IPS DF 6.9 (cell line): ENCODE measurements around the gene PLEKHN1.

Experiments
- DNase-seq: peaks from one replicate; pipeline ENCODE4 v3.0.0-alpha.2; 2013; ENCODE audit warnings: low read depth, low spot score
- H3K27ac ChIP-seq: one replicate; pipeline ENCODE4 v1.5.1; 2013; ENCODE audit warnings: low read length, control low read depth
- H3K27me3 ChIP-seq: 2 replicates; pipeline ENCODE4 v1.6.1; 2013; ENCODE audit warnings: mild to moderate bottlenecking, low read length; ENCODE audit not compliant: control insufficient read depth, insufficient read depth
- H3K36me3 ChIP-seq: 2 replicates; pipeline ENCODE4 v1.6.1; 2013; ENCODE audit warnings: low read length; ENCODE audit not compliant: control insufficient read depth, insufficient read depth
- H3K4me1 ChIP-seq: 2 replicates; pipeline ENCODE4 v1.6.1; 2013; ENCODE audit warnings: low read length; ENCODE audit not compliant: control insufficient read depth, insufficient read depth
- H3K4me3 ChIP-seq: 2 replicates; pipeline ENCODE4 v1.5.1; 2013; ENCODE audit warnings: mild to moderate bottlenecking, low read length
- H3K9me3 ChIP-seq: 2 replicates; pipeline ENCODE4 v1.6.1; 2013; ENCODE audit warnings: low read length, inconsistent platforms; ENCODE audit not compliant: control insufficient read depth, insufficient read depth
- WGBS: extraction: QIAGEN DNeasy Blood & Tissue Kit; methylation state at CpG from one replicate; pipeline ENCODE4 v1.1.7; 2013; ENCODE audit warnings: mixed read lengths, missing lambda C conversion rate; ENCODE audit not compliant: insufficient read length, insufficient coverage; 5-methylcytosine and 5-hydroxymethylcytosine counted together

The PLEKHN1 gene

GRCh38 chr1:938088-938683 lies 28.1 kb upstream of the PLEKHN1 start:
- H3K9me3 ChIP-seq, result no peaks in the 10 kb centered on the region
- peaks cover 56% of the 10 kb centered on the region for H3K27me3 ChIP-seq
- no peak overlapping the region for H3K4me3 ChIP-seq
- H3K27ac ChIP-seq, result no peak overlapping the region
- DNase-seq, result no peak
- peaks cover 16% of the 10 kb centered on the region for H3K4me1 ChIP-seq
- H3K36me3 ChIP-seq, result peaks cover 3% of the 10 kb centered on the region; the same call in 1 of the 2 replicates
- WGBS, result no CpG with 5 or more reads among the region's 15 CpGs

GRCh38 chr1:938711-939489 lies 27.4 kb upstream of the PLEKHN1 start:
- Histone ChIP-seq H3K4me1 (peaks cover 17% of the 10 kb centered on the region), H3K9me3 (no peaks in the 10 kb centered on the region), H3K27me3 (peaks cover 50% of the 10 kb centered on the region), H3K27ac (no peak overlapping the region), H3K36me3 (peaks cover 3% of the 10 kb centered on the region; the same call in 1 of the 2 replicates), H3K4me3 (no peak overlapping the region)
- no peak for DNase-seq
- WGBS, result no CpG with 5 or more reads among the region's 30 CpGs

- DNase-seq, result no peak
- H3K9me3 ChIP-seq, result no peaks in the 10 kb centered on the region
- H3K4me1 ChIP-seq, result peaks cover 17% of the 10 kb centered on the region
- no CpG with 5 or more reads among the region's 21 CpGs for WGBS
- H3K36me3 ChIP-seq, result peaks cover 3% of the 10 kb centered on the region; the same call in 1 of the 2 replicates
- no peak overlapping the region for H3K27ac ChIP-seq
- H3K27me3 ChIP-seq, result peaks cover 50% of the 10 kb centered on the region
- H3K4me3 ChIP-seq, result no peak overlapping the region
Measured at GRCh38 chr1:939511-940106, 26.7 kb upstream of the PLEKHN1 start.

- no peak for DNase-seq
- Histone ChIP-seq H3K27me3 (peaks cover 44% of the 10 kb centered on the region), H3K4me3 (no peak overlapping the region; the same call in 1 of the 2 replicates), H3K4me1 (peaks cover 13% of the 10 kb centered on the region), H3K9me3 (no peaks in the 10 kb centered on the region), H3K27ac (no peak overlapping the region), H3K36me3 (peaks cover 3% of the 10 kb centered on the region; the same call in 1 of the 2 replicates)
- no CpG with 5 or more reads among the region's 86 CpGs for WGBS
Measured at GRCh38 chr1:940107-941014, 25.9 kb upstream of the PLEKHN1 start.

GRCh38 chr1:941015-941587 lies 25.2 kb upstream of the PLEKHN1 start:
- WGBS, result no CpG with 5 or more reads among the region's 36 CpGs
- Histone ChIP-seq H3K4me3 (no peak overlapping the region; the same call in 1 of the 2 replicates), H3K27ac (no peak overlapping the region), H3K36me3 (peaks cover 7% of the 10 kb centered on the region; the same call in 1 of the 2 replicates), H3K9me3 (no peaks in the 10 kb centered on the region), H3K27me3 (peaks cover 38% of the 10 kb centered on the region), H3K4me1 (peaks cover 12% of the 10 kb centered on the region)
- no peak for DNase-seq

DNA sequence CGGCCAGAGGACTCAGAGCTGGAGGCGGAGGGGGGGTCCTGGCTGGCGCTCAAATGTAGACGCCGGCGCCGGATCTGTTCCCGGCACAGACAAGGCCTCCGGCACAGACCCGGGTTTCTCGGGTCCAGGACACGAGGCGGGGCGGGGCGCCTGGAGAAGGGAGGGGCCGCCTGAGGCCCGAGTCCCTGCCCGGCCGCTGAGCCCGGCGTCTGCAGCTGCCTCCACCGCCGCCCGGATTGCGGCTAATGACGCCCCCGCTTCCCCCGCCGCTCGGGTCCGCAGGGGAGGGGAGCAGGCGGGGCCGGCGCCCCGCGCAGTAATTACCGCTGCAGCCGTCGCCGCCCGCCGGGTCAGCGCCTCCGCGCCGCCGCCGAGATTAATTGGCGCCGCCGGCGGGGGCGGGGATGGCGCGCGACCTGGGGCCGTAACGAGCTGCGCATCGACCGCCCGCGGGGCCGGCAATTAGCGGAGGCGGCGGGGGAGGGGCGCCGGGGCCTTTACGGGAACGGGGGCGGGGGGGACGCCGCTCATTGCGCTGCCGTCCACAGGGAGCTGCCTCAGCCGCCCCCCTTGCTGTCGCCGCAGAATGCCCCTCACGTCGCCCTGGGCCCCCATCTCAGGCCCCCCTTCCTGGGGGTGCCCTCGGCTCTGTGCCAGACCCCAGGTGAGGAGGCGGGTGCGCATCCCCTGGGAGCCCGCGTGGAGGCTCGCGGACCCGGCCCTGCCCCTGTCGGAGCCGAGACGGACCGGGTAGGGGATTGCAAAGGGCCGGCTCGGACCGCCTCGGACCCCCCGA lies 24.5 kb upstream of the PLEKHN1 start:
- H3K36me3 ChIP-seq, result peaks cover 10% of the 10 kb centered on the region; the same call in 1 of the 2 replicates

GRCh38 chr1:942411-942821 lies 23.9 kb upstream of the PLEKHN1 start:
- Histone ChIP-seq H3K4me1 (peaks cover 12% of the 10 kb centered on the region), H3K9me3 (no peaks in the 10 kb centered on the region), H3K27me3 (peaks cover 31% of the 10 kb centered on the region), H3K4me3 (peak overlapping the region; percentile 36; the same call in 1 of the 2 replicates), H3K36me3 (peaks cover 10% of the 10 kb centered on the region; the same call in 1 of the 2 replicates), H3K27ac (no peak overlapping the region)
- no peak for DNase-seq
- WGBS, result no CpG with 5 or more reads among the region's 48 CpGs

More for the DNA sequence above, 24.5 kb upstream of the PLEKHN1 start:
- no CpG with 5 or more reads among the region's 98 CpGs for WGBS
- DNase-seq, result no peak
- Histone ChIP-seq H3K27me3 (peaks cover 35% of the 10 kb centered on the region), H3K4me3 (peak overlapping the region; percentile 36; the same call in 1 of the 2 replicates), H3K4me1 (peaks cover 12% of the 10 kb centered on the region), H3K9me3 (no peaks in the 10 kb centered on the region), H3K27ac (no peak overlapping the region)

GRCh38 chr1:942864-943533 lies 23.3 kb upstream of the PLEKHN1 start:
- WGBS, result no CpG with 5 or more reads among the region's 27 CpGs
- Histone ChIP-seq H3K27ac (no peak overlapping the region), H3K4me1 (peaks cover 12% of the 10 kb centered on the region), H3K9me3 (no peaks in the 10 kb centered on the region), H3K4me3 (peak overlapping the region; percentile 36; the same call in 1 of the 2 replicates), H3K27me3 (peaks cover 31% of the 10 kb centered on the region), H3K36me3 (peaks cover 15% of the 10 kb centered on the region; the same call in 1 of the 2 replicates)
- no peak for DNase-seq
